Vagina (tissue), 2 donors: ENCODE results near the gene COLEC12. TPM values are rescaled to one million over a fixed set of nuclear protein-coding genes. Genes with fewer than 3 reads are reported as not detected.

Source experiments
- DNase-seq, 2 donors: peaks; one replicate each; pipeline ENCODE4 v3.0.0-alpha.2; 2017; ENCODE audit errors: extremely low spot score in 2 of 2
- H3K27ac ChIP-seq: fragments of 200-600 bp; sonication (generic); one replicate; pipeline ENCODE4 v1.5.1; 2019
- H3K27me3 ChIP-seq: fragments of 200-600 bp; sonication (generic); one replicate; pipeline ENCODE4 v1.5.1; 2019
- H3K36me3 ChIP-seq, 2 donors: fragments of 200-600 bp; sonication (generic); one replicate each; pipeline ENCODE4 v1.5.1; 2017 to 2019
- H3K4me1 ChIP-seq: fragments of 200-600 bp; sonication (generic); one replicate; pipeline ENCODE4 v1.5.1; 2019
- H3K4me3 ChIP-seq, 2 donors: fragments of 200-600 bp; sonication (generic); 1 replicate in 1 of 2; 2 replicates in 1 of 2; pipeline ENCODE4 v1.5.1; 2016 to 2019
- H3K9me3 ChIP-seq: fragments of 200-600 bp; sonication (generic); one replicate; pipeline ENCODE4 v1.5.1; 2019
- POLR2A ChIP-seq, 2 donors: fragments of 450-650 bp; IDR thresholded peaks; one replicate each; pipeline ENCODE4 v1.6.1; 2017; ENCODE audit warnings: antibody characterized with exemption in 2 of 2, mild to moderate bottlenecking in 2 of 2, moderate library complexity in 2 of 2
- POLR2AphosphoS5 ChIP-seq, 2 donors: sonication (generic); formaldehyde crosslinking; IDR thresholded peaks; one replicate each; pipeline ENCODE4 v1.9.0; 2017; ENCODE audit warnings: antibody characterized with exemption in 2 of 2, mild to moderate bottlenecking in 2 of 2, low read depth in 1 of 2; ENCODE audit not compliant: insufficient read depth in 1 of 2
- intact Hi-C: fragments of 100-400 bp; cut with DNase I; formaldehyde crosslinking; loops from one replicate; pipeline ENCODE4 v1.15.1; 2023
- total RNA-seq: library from RNA; depleted of rRNA; stranded (reverse); fragments of >200 nt; gene quantifications from one replicate; pipeline ENCODE4 v1.2.3, GENCODE V29; 2016
- TF ChIP-seq, protein P1 (sequence below), 3 experiments: fragments of 450-650 bp in 2 of 3; fragments of 200-600 bp in 1 of 3; sonication (generic) in 1 of 3; IDR thresholded peaks; one replicate each; pipeline ENCODE4 v1.5.1; 2017 to 2019; ENCODE audit warnings: antibody characterized with exemption in 3 of 3, mild to moderate bottlenecking in 2 of 3, moderate library complexity in 2 of 3

COLEC12 gene
- total RNA-seq, 1 donor from 2014 or later: 18.9 TPM

- intact Hi-C loops: no loop called here
- Histone ChIP-seq H3K4me3 (no peak overlapping the region), H3K9me3 (no peaks in the 10 kb centered on the region), H3K27me3 (no peaks in the 10 kb centered on the region), H3K4me1 (no peaks in the 10 kb centered on the region), H3K27ac (no peak overlapping the region), H3K36me3 (no peaks in the 10 kb centered on the region)
- no peak for TF ChIP-seq POLR2AphosphoS5 (IDR thresholded peaks at IDR 0.05; ENCODE audit: insufficient read depth in 1 of 2, low read depth in 1 of 2)
- no peak for TF ChIP-seq POLR2A (IDR thresholded peaks at IDR 0.05)
- TF ChIP-seq, protein P1, sequence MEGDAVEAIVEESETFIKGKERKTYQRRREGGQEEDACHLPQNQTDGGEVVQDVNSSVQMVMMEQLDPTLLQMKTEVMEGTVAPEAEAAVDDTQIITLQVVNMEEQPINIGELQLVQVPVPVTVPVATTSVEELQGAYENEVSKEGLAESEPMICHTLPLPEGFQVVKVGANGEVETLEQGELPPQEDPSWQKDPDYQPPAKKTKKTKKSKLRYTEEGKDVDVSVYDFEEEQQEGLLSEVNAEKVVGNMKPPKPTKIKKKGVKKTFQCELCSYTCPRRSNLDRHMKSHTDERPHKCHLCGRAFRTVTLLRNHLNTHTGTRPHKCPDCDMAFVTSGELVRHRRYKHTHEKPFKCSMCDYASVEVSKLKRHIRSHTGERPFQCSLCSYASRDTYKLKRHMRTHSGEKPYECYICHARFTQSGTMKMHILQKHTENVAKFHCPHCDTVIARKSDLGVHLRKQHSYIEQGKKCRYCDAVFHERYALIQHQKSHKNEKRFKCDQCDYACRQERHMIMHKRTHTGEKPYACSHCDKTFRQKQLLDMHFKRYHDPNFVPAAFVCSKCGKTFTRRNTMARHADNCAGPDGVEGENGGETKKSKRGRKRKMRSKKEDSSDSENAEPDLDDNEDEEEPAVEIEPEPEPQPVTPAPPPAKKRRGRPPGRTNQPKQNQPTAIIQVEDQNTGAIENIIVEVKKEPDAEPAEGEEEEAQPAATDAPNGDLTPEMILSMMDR (IDR thresholded peaks at IDR 0.05): no peak
- DNase-seq: no peak
These were observed 37.1 kb downstream of the COLEC12 start for GRCh38 chr18:463403-463802.

DNA sequence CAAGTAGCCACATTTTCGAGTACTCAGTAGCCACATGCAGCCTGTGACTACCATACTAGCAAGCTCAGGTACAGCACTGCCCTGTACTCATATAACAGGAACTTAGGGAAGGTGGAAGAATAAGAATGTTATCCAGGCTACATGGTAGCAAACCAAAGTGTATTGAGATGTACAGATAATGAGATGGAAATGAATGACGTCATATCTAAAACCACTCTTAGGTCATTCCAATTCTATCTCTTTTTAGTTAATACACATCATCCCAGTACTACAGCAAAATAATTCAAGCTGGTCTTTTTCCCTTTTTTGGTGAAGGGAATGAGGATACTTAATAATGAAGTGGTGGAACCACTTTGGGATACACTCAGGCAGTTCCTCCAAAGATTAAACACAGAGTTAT is 38.7 kb downstream of the COLEC12 start:
- intact Hi-C loops: no loop called here
- Histone ChIP-seq H3K27me3 (no peaks in the 10 kb centered on the region), H3K4me1 (peaks cover 6% of the 10 kb centered on the region), H3K4me3 (no peak overlapping the region), H3K9me3 (no peaks in the 10 kb centered on the region), H3K27ac (no peak overlapping the region), H3K36me3 (no peaks in the 10 kb centered on the region)
- DNase-seq: no peak
- TF ChIP-seq, protein P1 (IDR thresholded peaks at IDR 0.05): no peak
- TF ChIP-seq POLR2A (IDR thresholded peaks at IDR 0.05): no peak
- TF ChIP-seq POLR2AphosphoS5 (IDR thresholded peaks at IDR 0.05; ENCODE audit: insufficient read depth in 1 of 2, low read depth in 1 of 2): no peak

DNA sequence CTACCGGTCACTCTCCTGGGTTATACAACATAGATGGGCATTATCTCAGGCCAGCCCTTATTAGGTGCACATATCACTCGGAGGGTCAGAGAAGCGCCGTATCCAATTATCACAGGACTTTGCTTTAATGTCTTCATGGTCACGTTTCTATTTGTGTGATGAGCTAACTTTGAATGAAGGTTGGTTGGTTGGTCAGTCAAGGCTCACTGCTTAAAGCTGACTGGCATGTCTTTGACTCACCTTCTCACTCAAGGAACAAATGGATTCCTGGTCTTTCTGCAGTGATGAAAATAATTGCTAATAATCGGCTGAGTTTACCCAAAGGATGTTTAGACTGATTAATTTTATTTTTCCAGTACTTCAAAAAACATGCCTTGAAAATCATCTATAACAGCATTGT is 39.7 kb downstream of the COLEC12 start:
- no peaks in the 10 kb centered on the region for H3K9me3 ChIP-seq
- no peaks in the 10 kb centered on the region for H3K27me3 ChIP-seq
- no peak overlapping the region for H3K4me3 ChIP-seq
- intact Hi-C loops: no loop called here
- H3K36me3 ChIP-seq: no peaks in the 10 kb centered on the region
- no peak for TF ChIP-seq POLR2A (IDR thresholded peaks at IDR 0.05)
- TF ChIP-seq, protein P1 (IDR thresholded peaks at IDR 0.05): no peak
- TF ChIP-seq POLR2AphosphoS5 (IDR thresholded peaks at IDR 0.05; ENCODE audit: insufficient read depth in 1 of 2, low read depth in 1 of 2): no peak
- no peak for DNase-seq
- H3K4me1 ChIP-seq: peaks cover 8% of the 10 kb centered on the region
- H3K27ac ChIP-seq: no peak overlapping the region

DNA sequence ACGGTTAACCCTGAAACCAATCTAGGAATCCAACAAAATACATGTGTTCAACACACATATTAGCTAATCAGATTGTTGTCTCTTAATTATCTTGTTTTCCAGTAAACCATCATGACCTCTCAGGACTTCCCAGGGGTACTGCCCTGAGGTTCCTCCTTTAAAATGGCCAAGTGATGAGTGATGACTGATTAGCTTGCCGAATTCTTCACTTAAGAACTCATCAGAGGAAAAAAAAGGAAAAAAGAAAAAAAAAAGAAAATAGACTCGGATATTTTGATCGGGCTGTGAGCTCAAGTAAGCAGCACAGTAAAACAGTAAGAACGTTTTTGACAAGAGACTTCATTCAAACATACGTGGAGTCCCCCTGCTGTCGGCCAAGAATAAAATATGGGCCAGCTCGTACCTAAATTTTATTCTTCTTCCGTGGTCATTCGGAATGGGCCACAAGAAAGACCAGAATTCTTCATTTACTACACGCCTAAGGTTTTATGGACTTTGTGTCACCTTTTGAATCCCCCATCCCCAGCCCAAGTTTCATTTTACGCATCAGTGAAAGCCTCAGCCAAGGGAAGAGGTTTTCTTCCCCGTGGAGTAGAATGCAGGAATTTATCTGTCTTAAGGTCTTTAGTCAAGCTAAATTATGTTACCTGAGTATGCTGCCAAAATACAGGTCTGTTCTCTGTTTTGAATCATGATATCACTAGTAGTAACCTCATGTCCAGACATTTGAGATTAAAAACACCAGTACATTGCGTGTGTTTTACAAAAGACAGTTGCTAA is 40.5 kb downstream of the COLEC12 start:
- H3K4me3 ChIP-seq: no peak overlapping the region
- H3K9me3 ChIP-seq: no peaks in the 10 kb centered on the region
- H3K4me1 ChIP-seq: peaks cover 8% of the 10 kb centered on the region
- no peak overlapping the region for H3K27ac ChIP-seq
- TF ChIP-seq, protein P1 (IDR thresholded peaks at IDR 0.05): no peak
- TF ChIP-seq POLR2AphosphoS5 (IDR thresholded peaks at IDR 0.05; ENCODE audit: insufficient read depth in 1 of 2, low read depth in 1 of 2) (no peak), POLR2A (IDR thresholded peaks at IDR 0.05) (no peak)
- no peaks in the 10 kb centered on the region for H3K27me3 ChIP-seq
- H3K36me3 ChIP-seq: no peaks in the 10 kb centered on the region
- DNase-seq: no peak
- intact Hi-C loops: no loop called here
